A549 (cell line): ENCODE measurements around the gene ECHDC1.

Experiments
- KDM1A ChIP-seq: fragments of 200-600 bp; sonication (generic); IDR thresholded peaks from 2 replicates; pipeline ENCODE4 v1.6.1; 2016; ENCODE audit warnings: low read depth, mild to moderate bottlenecking
- USF2 ChIP-seq: fragments of 450-650 bp; IDR thresholded peaks from 2 replicates; pipeline ENCODE4 v1.6.1; 2014; ENCODE audit warnings: antibody characterized with exemption
- TF ChIP-seq, protein P1 (sequence below): fragments of >200 bp; sonication (Bioruptor Twin); formaldehyde crosslinking; IDR thresholded peaks from 3 replicates; pipeline ENCODE4 v1.5.1; 2016

DNA sequence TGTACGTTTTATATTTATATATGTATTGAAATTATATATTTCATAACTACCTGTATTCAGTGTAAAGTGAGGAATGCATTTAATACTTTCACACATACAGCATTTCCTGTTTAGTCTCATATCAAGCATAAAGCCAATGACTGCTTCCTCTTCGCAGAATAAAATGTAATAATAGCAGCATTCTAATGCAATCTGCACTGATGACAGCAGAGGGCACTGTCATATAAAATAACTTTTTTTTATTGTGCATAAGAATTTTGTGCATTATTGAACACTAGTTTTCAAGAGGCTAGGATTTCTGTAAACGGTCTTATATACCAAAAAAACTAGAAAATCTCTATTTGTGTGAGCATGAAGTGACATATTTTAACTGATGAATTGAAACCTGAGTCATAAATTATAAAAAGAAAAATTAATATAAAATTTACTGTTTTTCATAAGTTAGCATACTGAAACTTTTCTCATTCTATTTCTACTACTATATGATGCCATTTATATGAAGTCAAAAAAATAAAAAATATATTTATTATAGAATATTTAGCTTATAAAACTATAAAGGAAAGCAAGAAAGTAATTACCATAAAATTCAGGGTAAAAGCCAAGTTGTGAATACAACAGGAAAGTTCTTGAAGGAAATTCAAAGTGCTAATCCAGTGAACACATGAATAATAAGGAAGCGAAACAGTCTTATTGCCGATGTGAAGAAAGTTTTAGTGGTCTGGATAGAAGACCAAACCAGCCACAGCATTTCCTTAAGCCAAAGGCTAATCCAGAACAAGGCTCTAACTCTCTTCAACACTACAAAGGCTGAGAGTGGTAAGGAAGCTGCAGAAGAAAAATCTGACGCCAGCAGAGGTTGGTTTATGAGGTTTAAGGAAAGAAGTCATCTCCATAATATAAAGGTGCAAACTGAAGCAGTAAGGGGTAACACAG, 40.4 kb downstream of the ECHDC1 start:
- TF ChIP-seq, protein P1, sequence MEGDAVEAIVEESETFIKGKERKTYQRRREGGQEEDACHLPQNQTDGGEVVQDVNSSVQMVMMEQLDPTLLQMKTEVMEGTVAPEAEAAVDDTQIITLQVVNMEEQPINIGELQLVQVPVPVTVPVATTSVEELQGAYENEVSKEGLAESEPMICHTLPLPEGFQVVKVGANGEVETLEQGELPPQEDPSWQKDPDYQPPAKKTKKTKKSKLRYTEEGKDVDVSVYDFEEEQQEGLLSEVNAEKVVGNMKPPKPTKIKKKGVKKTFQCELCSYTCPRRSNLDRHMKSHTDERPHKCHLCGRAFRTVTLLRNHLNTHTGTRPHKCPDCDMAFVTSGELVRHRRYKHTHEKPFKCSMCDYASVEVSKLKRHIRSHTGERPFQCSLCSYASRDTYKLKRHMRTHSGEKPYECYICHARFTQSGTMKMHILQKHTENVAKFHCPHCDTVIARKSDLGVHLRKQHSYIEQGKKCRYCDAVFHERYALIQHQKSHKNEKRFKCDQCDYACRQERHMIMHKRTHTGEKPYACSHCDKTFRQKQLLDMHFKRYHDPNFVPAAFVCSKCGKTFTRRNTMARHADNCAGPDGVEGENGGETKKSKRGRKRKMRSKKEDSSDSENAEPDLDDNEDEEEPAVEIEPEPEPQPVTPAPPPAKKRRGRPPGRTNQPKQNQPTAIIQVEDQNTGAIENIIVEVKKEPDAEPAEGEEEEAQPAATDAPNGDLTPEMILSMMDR = peak; percentile 74
- TF ChIP-seq USF2 = no peak
- TF ChIP-seq KDM1A = no peak
